Upper lobe of right lung (tissue), 1 donor: Measurements from ENCODE around the gene FASN. TPM values are rescaled to one million over a fixed set of nuclear protein-coding genes. Genes with fewer than 3 reads are reported as not detected.

Experiments
- ATAC-seq: fragments of 200-7000 bp; cut with Tn5 transposase; one replicate; pipeline ENCODE4 v1.9.1; 2020; ENCODE audit warnings: mild to moderate bottlenecking, moderate library complexity
- DNase-seq: peaks from one replicate; pipeline ENCODE4 v3.0.0-alpha.2; 2020
- H3K27ac ChIP-seq: fragments of 200-600 bp; one replicate; pipeline ENCODE4 v1.8.0; 2022
- H3K27me3 ChIP-seq: fragments of 200-600 bp; one replicate; pipeline ENCODE4 v1.8.0; 2022; ENCODE audit warnings: mild to moderate bottlenecking
- H3K36me3 ChIP-seq: fragments of 200-600 bp; one replicate; pipeline ENCODE4 v1.8.0; 2022
- H3K4me1 ChIP-seq: fragments of 200-600 bp; one replicate; pipeline ENCODE4 v1.8.0; 2022
- H3K4me3 ChIP-seq: fragments of 200-600 bp; one replicate; pipeline ENCODE4 v1.8.0; 2022; ENCODE audit warnings: mild to moderate bottlenecking
- H3K9me3 ChIP-seq: fragments of 200-600 bp; one replicate; pipeline ENCODE4 v1.8.0; 2022
- intact Hi-C: fragments of 100-400 bp; cut with DNase I; formaldehyde crosslinking; loops from one replicate; pipeline ENCODE4 v1.11.0; 2022
- total RNA-seq: library from RNA; stranded (reverse); fragmentation: NEBNext Ultra II Directional; extraction: Animal tissue kit (Norgen Biotek cat#: 25700); gene quantifications from one replicate; pipeline ENCODE4 v1.2.1, GENCODE V29; 2021
- TF ChIP-seq, protein P1 (sequence below): fragments of 200-600 bp; IDR thresholded peaks from one replicate; pipeline ENCODE4 v1.8.0; 2022; ENCODE audit warnings: antibody characterized with exemption
- donor health status: DM: no; HTN: yes; CAD: no; lungs with severe emphysema.

The FASN gene
- total RNA-seq, 1 donor from 2014 or later = 432 TPM

DNA sequence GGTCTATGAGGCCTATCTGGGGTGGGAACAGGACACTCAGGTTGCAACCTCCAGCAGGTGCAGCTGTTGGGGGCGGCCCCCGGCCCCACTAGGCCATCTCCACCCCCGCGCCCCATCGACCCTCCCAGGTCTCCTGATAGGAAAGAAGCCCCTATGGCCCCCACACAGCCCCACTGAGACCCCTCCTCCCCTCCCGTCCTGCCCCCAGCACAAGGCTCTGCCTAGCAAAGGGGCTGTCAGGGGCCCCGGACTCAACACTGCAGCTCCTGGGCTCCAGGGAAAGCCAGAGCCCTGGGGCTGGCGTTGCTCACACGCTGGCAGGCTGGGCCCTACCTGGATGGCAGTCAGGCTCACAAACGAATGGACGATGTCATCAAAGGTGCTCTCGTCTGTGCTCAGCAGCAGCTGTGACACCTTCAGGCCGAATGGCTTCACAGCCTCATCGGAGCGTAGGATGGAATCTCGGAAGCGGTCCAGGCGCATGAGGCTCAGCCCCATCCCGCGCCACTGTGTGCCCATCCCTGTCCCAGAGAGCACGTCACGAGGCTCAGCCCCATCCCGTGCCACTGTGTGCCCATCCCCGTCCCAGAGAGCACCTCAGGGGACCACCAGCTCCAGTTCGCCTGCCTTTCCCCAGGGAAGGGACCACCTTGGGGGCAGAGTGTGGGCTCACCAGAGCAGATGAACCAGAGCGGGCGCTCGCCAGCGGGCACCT is 7.3 kb downstream of the FASN start:
- intact Hi-C loops = no loop called here
- H3K4me1 ChIP-seq = no peaks in the 10 kb centered on the region
- TF ChIP-seq, protein P1, sequence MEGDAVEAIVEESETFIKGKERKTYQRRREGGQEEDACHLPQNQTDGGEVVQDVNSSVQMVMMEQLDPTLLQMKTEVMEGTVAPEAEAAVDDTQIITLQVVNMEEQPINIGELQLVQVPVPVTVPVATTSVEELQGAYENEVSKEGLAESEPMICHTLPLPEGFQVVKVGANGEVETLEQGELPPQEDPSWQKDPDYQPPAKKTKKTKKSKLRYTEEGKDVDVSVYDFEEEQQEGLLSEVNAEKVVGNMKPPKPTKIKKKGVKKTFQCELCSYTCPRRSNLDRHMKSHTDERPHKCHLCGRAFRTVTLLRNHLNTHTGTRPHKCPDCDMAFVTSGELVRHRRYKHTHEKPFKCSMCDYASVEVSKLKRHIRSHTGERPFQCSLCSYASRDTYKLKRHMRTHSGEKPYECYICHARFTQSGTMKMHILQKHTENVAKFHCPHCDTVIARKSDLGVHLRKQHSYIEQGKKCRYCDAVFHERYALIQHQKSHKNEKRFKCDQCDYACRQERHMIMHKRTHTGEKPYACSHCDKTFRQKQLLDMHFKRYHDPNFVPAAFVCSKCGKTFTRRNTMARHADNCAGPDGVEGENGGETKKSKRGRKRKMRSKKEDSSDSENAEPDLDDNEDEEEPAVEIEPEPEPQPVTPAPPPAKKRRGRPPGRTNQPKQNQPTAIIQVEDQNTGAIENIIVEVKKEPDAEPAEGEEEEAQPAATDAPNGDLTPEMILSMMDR = no peak
- H3K4me3 ChIP-seq = no peak overlapping the region
- DNase-seq (no peak), ATAC-seq (no peak)
- no peaks in the 10 kb centered on the region for H3K9me3 ChIP-seq
- no peaks in the 10 kb centered on the region for H3K27me3 ChIP-seq
- H3K36me3 ChIP-seq = peaks cover 98% of the 10 kb centered on the region
- no peak overlapping the region for H3K27ac ChIP-seq

DNA sequence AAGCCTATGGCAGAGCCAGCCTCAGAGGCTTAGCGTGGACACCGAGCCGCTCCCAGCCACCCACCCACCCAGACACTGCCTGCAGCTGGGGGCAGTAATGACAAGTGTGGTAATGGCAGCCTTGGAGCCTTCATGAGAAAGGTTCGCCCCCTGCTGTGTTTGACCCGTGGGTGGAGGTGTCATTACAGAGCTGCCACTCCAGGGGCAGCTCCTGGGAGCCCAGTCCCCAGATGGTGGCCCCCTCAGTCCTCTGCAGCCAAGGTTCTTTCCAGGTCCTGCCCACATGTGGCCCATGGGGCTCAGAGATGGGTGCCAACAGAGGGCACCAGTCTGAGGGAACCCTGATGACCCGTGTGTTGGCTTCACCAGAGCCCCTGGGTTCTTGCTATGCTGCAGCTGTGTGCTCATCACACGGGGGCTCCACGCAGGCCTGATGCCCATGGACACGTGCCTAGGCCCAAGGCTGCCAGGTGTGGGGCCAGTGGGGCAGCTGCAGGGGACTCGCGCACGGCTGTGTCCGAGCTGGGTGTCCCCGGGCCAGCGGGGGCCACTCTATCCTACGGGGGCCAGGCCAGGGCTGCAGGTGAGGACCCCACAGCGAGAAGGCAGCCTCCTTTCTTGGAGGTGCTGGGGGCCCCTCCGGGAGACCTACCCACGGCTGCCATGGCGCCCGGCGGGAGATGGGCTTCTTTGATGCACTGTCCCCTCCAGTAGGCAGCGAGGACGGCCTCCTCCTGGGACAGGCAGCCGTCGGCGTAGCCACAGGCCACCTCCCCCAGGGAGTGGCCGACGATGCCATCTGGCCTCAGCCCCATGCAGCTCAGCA is 8.1 kb downstream of the FASN start:
- H3K27me3 ChIP-seq = no peaks in the 10 kb centered on the region
- no peak overlapping the region for H3K4me3 ChIP-seq
- no peaks in the 10 kb centered on the region for H3K9me3 ChIP-seq
- DNase-seq (no peak), ATAC-seq (no peak)
- TF ChIP-seq, protein P1 = no peak
- no peak overlapping the region for H3K27ac ChIP-seq
- peaks cover 98% of the 10 kb centered on the region for H3K36me3 ChIP-seq
- intact Hi-C loops = no loop called here
- H3K4me1 ChIP-seq = no peaks in the 10 kb centered on the region

DNA sequence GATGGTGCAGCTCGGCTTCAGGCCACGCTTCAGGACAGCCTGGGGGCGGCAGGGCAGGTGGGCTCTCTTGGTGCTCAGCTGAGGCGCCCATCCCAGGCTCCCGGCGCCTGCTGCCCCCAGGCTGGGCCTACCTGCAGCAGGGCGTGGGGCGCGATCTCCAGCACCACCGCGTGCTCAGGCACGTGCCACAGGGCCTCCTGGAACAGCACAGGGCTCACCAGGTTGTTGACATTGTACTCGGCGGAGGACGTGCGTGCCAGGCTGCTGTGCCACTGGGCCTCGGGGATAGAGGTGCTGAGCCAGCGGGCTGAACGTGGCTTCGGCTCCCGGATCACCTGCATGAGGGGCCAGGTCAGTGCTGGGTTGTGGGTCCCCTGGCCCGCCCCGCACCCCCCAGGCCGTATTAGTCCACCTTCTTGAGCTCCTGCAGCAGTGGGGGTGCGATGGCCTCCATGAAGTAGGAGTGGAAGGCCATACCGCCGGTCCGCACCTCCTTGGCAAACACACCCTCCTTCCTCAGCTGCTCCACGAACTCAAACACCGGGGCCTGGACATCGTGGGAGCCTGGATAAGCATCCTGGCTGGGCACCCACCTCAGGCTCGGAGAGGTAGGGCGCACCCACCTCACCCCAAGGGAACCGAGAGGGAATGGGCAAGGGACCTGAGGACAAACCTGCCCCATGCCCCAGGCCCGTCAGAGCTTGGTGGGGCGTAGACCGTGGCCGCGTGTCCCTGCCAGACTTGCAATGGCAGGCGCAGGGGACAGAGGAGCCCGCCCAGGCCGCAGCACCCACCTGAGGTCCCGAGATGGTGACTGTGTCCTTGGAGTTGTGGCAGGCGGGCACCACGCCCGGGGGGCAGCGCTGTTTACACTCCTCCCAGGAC is 9.0 kb downstream of the FASN start:
- ATAC-seq = no peak
- Histone ChIP-seq H3K27me3 (no peaks in the 10 kb centered on the region), H3K9me3 (no peaks in the 10 kb centered on the region), H3K36me3 (peaks cover 100% of the 10 kb centered on the region), H3K4me3 (no peak overlapping the region), H3K4me1 (no peaks in the 10 kb centered on the region), H3K27ac (no peak overlapping the region)
- DNase-seq = no peak
- intact Hi-C loops = no loop called here
- TF ChIP-seq, protein P1 = no peak

DNA sequence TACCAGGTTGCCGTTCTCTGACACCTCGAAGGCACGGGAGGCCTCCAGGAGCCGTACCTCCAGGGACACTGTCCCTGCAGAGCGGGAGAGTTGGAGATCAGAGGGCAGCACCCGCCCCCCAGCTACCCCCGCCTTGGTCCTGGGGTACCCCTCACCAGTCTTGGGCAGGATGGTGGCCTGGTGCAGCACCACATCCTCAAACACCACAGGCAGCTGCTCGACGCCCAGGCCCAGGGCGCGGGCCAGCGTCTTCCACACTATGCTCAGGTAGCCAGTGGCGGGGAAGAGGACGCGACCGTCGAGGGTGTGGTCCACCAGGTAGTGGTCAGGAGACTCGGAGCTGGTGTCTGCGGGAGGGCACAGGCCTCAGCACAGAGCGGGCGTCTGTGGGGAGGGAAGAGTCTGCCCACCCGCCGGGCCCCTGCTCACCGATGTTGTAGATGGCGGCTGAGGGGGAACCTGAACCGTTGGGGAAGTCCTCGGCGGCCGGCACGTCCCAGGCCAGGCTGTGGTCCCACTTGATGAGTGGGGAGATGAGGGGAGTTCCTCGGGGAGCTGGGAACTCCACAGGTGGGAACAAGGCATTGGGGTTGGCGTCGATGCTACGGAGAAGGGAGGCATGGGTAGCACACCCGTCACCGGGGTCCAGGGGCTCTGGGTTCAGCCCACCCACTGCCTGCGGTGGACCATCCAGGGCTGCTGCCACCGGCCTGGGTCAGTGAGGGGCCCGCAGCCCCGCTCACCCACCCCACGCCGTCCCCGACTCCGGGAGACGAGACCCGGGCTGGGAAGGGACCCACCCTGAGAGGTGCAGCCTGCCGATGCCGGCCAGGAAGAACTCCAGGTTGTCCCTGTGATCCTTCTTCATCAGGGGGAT is 9.8 kb downstream of the FASN start:
- no peak overlapping the region for H3K4me3 ChIP-seq
- no peak overlapping the region for H3K27ac ChIP-seq
- TF ChIP-seq, protein P1 = no peak
- H3K4me1 ChIP-seq = no peaks in the 10 kb centered on the region
- DNase-seq = no peak
- intact Hi-C loops = no loop called here
- H3K9me3 ChIP-seq = no peaks in the 10 kb centered on the region
- peaks cover 100% of the 10 kb centered on the region for H3K36me3 ChIP-seq
- no peaks in the 10 kb centered on the region for H3K27me3 ChIP-seq
- no peak for ATAC-seq
